HG03108 (cell line): ENCODE results near the gene CANX.

Source experiments
- ATAC-seq: cut with Tn5 transposase; IDR thresholded peaks from one replicate; pipeline ENCODE4 v1.9.1; 2021; ENCODE audit warnings: moderate library complexity; ENCODE audit not compliant: unreplicated experiment

CANX gene

DNA sequence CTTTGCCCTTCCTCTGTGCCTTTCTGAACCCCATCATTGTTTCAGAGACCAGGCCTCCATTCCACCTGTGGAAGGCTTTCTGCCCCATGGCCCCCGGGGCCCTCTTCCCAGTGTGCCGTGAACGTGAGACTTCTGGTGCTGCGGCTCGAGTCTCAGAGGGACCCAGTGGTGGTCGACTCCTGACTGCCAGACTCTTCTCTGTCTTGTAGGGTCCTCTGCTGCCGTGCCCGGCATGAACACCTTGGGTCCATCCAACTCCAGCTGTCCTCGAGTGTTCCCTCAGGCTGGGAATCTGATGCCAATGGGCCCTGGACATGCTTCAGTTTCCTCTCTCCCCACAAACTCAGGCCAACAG lies 74.9 kb downstream of the CANX start:
- no peak for ATAC-seq

DNA sequence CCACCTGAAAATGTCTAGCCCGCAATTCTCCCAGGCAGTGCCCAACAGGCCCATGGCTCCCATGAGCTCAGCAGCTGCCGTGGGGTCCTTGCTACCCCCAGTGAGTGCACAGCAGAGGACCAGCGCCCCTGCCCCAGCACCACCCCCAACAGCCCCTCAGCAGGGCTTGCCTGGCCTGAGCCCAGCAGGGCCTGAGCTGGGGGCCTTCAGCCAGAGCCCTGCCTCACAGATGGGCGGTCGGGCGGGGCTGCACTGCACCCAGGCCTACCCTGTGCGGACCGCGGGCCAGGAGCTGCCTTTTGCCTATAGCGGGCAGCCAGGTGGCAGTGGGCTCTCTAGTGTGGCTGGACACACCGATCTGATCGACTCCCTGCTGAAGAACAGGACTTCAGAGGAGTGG lies 75.7 kb downstream of the CANX start:
- ATAC-seq = no peak

DNA sequence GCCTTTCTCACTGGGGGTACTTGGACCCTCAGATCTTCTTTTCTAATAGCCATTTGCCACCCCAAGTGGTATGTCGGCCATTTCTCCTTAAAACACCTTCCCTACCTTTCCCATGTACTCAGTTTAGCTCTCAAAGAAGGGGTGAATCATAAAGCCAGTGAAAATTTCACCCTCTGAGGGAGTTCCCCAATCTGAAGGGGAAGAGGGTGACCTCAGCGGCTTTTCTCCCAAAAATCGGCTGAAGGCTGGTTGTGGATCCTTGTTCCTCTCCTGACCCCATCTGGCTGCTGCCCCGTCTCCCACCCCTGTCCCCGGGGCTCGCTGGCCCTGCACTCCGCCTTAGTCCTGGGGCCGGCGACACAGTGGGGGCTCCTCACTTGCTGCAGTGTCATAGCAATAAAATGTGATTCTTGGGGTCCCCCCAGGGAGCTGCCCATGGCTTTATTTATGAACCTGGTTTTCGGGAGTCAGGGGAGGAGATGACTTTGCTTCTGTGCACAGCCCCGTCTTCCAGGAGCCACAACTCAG lies 77.7 kb downstream of the CANX start:
- ATAC-seq = no peak

DNA sequence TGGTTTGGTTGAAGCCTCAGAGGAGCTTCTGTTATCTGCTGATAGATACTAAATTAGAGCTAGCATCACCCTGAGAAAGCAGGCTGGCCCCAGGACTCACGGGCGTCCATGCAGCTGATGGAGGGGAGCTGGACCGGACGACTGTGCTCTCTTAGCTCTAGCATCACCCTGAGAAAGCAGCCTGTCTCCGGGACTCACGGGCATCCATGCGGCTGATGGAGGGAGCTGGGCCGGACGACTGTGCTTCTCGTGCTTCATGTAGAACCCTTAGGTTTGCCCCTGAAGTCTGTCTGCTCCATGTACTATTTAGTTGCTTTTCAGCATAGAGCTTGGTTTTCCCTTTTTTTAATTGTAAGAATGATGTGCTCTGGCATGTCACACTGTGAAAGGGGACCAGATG lies 78.7 kb downstream of the CANX start:
- no peak for ATAC-seq

DNA sequence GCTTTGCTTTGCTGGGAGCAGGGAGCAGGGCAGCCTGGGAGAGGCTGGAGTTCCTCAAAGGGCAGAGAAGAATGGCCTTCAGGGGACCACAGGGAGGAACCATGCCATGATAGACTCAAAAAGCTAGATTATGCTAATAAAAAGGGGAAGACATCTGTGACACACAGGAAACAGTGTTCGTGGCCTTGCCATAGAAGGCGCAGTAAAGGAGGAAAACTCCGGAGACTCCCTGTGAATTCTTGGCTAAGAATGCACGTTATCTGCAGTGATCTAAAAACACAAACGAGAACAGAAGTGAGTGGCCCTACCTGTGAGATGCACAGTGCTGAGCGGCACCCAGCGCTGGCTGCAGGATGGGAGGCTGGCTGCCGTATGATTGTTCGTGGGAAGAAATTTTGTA lies 79.1 kb downstream of the CANX start:
- no peak for ATAC-seq

DNA sequence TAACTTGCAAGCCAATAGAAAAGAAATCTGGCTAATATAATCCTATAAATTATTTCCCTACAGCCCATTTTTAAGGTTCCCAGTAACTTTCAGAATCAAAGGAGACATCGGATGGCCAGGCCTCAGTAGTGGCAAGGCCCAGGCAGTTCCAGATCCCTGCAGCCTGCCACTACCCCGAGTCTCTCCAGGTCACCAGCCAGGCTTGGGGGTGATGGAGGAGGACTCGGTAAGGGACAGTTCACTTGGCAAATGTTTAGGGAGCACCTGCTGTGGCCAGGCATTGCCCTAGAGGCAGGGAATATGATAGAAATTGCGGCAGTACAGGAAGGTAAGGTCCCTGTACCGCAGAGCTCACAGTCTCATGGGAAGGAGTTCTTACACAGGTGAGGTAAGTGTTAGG lies 79.8 kb downstream of the CANX start:
- ATAC-seq = no peak

DNA sequence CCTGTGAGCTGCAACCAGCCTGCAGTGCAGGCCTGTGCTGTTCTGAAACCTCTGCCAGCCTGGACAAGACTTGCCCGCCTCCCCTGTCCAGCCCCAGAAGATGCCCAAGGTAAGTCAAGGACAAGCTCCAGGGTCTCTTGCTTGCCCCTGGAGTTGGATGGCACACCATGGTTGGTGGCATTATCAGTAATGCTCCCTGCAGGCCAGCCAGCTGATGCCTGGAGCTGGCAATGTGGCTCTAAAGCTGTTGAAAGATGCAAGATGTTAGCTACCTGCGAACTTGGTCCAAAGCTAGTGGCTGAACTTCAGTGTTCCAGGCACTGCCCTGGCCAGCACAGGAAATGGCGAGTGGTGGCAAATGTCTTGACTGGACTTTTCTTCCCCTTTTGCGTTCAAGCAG lies 81.1 kb downstream of the CANX start:
- no peak for ATAC-seq

DNA sequence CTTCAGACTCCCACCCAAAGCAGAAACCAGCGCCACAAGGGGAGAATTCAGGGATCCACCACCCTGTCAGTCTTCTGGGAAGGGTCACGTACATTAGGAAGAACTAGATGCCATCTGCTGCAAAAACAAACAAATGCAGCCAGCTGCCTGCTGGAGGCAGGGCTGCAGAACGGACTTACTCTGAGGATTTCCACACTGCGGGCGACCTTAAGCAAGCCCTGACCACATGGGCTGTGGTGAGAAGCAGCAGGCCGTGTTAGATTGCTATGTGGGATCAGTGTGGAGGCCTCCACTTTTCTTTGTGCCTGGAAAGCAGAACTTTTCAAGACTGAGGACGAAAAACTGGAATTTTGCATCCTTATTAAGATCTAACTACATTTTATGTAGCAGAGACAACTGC lies 81.6 kb downstream of the CANX start:
- ATAC-seq = no peak
